Measurements from ENCODE around the gene GSTM3.
A peak's percentile ranks its signal among the peaks of the same experiment; 100 is the strongest.

The GSTM3 gene

GRCh38 chr1:109740615-109741373, at the start of gene GSTM3:
TSS of gene GSTM3 (minus strand) at chr1:109741038. CDS start at chr1:109740287, 751 bp downstream.
- no peak for DNase-seq

- no peak for DNase-seq
Measured at GRCh38 chr1:109790329-109790728, 49.5 kb upstream of the GSTM3 start.

DNA sequence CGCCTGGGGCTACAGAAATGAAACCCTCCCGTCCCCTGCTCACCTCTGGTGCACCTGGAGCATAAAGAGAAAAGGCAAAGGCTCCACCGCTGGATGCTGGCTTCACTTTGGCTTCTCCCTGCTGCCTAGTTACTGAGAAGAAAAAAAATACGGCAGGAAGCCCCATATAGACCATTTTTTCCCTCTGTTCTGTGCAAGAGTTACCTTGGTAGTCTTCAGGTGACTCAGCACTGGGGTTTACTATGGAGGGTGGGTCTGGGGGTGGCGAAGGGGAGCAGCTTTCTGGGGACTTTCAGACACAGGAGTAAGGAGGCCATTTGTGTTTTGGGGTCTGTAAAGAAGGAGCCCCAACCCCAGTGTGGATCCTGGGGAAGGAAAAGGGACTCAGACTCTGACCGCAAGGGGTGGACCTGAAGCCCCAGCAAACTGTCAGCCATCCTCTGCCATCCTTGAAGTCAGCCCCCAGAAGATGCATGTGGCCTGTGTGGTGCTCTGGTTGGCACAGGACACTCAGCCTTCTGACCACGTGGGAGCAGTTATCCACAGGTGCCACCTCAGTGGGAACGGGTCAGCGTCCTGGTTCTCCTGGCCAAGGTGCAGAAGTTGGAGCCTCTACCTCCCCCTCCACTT, 48.8 kb upstream of the GSTM3 start:
- DNase-seq: no peak

DNA sequence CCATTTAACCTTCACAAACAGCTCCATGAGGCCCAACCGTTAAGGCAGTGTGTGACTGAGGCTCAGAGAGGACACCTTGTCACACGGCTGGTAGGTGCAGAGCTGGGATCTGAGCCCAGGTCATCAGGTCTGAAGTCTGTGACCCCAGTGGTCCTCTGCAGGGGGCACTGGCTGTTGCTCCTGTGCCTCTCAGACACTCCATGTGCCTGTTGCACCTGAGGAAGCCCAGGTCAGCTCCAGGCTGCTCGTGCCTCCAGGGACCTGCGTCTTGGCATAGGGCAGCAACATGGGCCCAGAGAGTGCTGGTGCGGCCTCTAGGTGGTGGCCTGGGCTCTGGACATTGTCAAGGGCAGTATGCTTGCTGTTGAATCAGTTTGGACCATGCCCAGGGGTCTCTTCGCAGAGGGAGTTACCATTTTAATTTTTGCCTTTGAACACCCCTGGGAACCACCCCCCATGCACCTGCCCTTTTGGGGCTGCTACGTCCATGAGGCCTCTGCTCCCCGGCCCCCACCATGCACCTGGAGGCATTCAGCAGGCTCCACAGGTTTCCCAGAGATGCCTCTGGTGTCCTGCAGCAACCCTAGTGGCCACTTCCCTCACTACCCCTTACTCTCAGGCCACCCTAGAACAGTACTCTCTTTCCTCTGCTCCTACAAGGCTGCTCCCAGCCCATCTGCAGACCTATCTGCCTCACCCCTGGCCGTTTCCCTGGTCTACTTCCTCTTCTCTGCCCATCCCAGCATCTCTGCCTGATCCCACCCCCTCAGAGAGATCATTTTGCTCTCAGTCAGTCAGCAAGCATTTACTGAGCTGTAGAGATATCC, 48.1 kb upstream of the GSTM3 start:
- DNase-seq: no peak

GRCh38 chr1:109787845-109788601, 47.2 kb upstream of the GSTM3 start:
- no peak for DNase-seq

DNA sequence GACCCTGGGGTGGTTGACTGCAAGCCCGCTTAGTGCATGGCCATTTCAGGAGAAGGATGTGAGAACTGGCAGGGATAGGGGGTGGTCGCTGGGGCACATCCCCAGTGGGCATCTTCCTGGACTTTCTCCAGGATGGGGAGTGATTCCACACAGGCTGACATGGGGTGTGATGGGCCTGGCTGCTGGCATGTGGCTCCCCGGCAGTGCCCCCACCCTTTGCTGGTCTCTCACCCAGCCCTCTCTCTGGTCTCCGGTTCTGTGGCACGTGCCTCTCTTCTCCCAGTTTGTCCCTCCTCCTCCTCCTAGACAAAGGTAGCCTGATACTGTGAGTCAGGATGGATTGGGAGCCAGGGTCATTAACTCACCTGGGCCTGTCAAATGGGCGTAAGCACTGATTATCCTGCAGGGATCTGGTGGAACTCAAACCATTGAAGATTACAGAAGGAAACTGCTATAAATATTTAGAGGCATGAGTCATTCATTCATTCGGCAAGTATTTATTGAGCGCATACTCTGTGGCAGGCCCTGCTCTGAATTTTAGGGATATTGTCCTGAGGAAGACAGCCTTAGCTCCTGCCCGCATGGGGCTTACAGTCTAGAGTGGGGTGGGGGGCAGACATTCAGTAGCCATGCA, 46.5 kb upstream of the GSTM3 start:
- no peak for DNase-seq

DNA sequence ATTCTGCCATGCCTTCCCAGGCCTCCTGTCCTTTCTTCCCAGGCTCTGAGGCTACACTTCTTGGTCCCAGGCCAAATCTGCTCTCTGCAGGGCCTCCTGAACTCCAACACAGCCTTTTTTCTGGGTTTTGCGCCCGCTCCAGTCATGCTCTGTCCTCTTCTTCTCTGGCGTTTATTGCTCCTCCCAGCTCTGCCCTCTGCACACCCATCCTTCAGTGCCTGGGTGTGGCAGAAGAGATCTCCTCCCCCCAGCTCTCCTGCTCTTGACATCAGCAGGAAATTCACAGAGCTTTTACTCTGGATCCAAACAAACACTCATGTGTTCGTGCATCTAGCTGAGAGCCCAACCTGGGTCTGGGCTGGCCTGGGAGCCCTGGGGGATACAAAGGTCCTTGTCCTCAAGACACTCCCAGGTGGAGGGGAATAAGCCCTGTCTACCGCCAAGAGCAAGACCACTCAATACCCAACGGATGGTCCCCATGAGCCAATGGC, 45.7 kb upstream of the GSTM3 start:
- DNase-seq: no peak

DNA sequence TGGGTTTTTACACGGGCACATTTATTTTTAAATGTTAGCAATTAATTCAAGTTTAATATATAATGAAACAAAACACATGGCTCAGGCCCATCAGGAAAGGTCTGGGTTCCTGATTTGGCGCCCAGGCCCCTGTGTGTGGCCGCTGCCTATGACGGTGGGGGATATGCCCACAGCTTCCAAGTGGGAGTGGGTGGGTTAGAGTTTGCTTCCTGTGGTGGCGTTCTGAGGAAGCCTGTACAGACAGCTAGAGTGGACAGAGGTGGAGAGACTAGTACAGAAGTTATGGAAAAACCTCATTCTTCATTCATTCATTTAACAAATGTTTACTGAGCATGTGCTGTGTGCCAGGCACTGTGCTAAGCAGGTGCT, 45.3 kb upstream of the GSTM3 start:
- DNase-seq: no peak

GRCh38 chr1:109785446-109786111, 44.7 kb upstream of the GSTM3 start:
- DNase-seq: no peak

DNA sequence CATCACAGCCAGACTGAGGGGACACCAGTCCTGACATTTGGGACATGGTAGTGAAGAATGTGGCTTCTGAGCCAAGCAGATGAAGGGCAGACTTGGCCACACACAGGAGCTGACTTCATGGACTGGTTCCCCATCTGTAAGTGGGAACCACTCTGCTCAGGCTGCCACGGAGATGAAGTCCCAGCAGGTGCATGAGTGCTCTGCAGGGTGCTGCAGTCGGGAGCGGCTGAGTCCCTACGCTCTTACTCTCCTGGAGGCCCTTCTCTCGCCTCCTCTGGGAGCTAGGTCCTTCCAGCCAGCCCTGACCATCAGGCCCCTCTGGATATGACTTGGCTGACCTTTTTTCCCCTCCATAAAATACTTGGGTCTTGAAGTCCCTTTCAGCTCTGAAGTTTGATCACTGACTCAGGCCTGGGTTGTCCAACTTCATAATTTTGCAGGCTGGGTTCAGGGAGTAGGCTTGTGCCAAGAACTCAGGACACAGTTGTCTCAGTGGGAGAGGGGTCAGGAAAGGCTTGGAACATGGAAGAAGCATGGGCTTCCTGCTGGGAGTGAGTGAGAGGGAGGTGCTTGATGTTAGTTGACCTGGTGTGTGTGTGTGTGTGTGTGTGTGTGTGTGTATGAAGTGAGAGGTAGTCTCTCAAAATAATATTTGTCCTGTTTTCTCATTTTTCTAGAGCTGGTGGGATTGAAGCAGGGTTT, 43.9 kb upstream of the GSTM3 start:
- DNase-seq: no peak

- DNase-seq: no peak
Measured at GRCh38 chr1:109783436-109783835, 42.6 kb upstream of the GSTM3 start.

- no peak for DNase-seq
Measured at GRCh38 chr1:109782927-109783326, 42.1 kb upstream of the GSTM3 start.

- DNase-seq: no peak
Measured at GRCh38 chr1:109782514-109782913, 41.7 kb upstream of the GSTM3 start.

DNA sequence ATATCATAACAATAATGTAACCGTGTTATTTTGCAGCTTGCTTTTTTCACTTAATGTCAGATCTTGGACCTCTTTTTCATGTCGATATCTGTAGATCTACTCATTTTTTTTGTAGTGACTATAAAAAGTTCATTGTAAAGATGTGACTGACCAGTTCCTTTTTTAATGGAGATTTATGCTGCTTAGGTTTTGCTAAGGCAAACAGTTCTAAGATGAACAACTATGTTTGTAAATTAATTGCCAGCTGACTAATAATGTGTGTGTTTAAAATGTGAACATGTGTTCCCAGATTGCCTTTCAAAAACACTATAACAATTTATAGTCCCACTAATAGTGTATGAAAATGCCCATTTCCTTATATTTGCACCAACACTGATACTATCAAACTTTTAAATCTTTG, 41.0 kb upstream of the GSTM3 start:
- no peak for DNase-seq

GRCh38 chr1:109780982-109781381, 40.1 kb upstream of the GSTM3 start:
- no peak for DNase-seq

- DNase-seq: no peak
Measured at GRCh38 chr1:109777980-109778625, 37.3 kb upstream of the GSTM3 start.

DNA sequence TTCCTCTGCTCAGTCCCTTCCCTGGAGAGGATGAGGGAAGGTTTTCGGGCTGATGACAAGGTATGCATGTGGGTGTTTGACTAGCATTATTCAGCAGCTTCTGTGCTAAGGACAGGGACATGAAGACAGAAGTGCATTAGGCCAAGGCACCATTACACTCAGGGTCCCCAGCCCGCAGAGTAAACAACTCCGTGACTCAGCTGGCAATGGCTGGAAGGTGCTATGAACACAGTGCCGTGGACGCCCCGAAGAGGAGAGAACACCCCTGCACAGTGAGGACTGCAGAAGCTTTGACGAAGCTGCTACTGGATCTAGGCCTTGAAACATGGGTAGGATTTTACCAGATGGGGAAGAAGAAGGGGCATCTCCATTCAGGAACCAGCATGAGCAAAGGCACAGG, 36.6 kb upstream of the GSTM3 start:
- DNase-seq: no peak

DNA sequence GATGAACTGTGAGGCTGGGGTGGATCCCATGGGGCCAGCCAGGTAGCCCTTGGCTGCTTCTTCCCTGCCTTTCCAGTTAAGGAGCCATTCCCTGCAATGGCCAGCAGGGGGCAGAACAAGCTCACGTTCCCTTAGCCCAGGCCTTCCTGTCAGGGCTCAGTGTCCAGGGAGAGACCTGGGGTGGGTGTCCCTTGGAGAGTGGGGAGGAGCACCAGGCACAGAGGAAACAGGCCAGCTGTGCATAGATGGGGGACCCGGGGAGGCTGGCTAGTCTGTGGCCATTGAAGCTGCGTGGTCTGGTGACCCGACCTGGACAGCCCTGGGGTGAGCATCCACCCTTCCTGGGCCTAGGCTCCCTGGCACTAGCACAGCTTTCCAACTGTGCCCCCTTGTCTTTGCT, 36.1 kb upstream of the GSTM3 start:
- peak; percentile 36 to 80 (median 67) for DNase-seq

GRCh38 chr1:109776206-109776835, 35.5 kb upstream of the GSTM3 start:
- DNase-seq: no peak

DNA sequence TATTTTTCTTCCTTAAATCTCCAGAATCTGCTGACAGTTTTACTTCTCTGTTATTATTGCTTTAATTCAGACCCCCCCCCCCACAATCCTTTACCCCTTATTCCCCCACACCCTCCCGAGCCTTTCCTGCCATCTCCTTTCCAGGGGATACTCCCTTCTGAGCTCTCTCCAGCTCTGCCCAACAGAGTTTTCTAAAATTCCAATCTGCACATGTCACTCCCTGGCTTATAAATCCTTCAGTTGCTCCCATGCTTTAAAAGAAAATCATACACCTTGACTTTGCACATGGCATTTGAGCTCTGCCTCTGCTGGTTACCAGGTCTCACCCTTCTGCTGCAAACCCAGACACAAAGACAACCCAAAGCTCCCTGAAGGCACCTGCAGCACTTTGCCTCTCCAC, 34.6 kb upstream of the GSTM3 start:
- DNase-seq: no peak
